Measurements from ENCODE around the gene PRKCA. TPM values are rescaled to one million over a fixed set of nuclear protein-coding genes. Genes with fewer than 3 reads are reported as not detected.

The PRKCA gene
- total and polyA plus RNA-seq, 9 of the 15 experiments (the other 6 are each of a cell fraction or from before 2014, with no cell fraction given), result 3.2 to 33.0 (median 17.8) TPM

DNA sequence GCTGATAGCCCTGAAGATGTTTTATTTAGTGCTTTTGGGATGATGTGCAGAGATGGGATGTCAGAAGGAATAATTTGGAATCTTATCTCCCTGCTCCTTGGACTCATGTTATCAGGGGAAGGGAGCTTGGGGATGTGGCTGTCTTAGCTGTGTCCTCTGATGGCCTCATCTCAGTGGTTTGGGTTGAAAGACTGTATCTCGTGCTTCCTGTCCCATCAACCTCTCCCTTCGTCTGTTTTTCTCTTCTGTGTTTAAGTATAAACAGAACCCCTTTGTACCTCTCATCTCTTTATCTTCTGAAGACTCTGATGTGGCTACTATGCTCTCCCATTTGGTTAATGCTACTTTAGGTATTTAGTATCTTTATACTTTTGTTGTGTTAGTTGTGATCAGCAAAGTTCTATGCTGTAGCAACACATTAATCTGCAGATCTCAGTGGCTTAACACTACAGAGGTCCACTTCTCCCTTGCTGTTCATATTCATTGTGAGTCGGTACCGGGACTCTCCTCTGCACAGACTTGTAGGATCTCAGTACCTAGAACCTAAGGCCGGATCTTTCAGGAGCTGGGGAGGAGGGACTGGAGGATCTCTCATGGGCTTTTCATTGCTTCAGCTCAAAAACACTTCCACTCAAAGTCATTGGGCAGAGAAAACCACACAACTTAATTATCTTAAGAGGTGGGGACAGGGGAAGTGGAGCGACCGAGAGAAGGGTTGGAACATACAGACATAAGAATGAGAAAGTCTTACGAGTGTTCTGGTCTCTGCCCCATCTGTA lies 28.8 kb downstream of the PRKCA start (continued):
- TF ChIP-seq ZNF224 (CRISPR knock-in tag; IDR thresholded peaks at IDR 0.05) (no peak), RCOR1 (IDR thresholded peaks at IDR 0.05; ENCODE audit: borderline replicate concordance in 1 of 2, low read depth in 2 of 2, low read length in 2 of 2) (peak in 1 of 2 experiments; percentile 86; a peak in 2 of 4 replicates), NR1H2 (CRISPR knock-in tag; IDR thresholded peaks at IDR 0.05) (no peak), ILF3 (IDR thresholded peaks at IDR 0.05; ENCODE audit: borderline replicate concordance) (no peak), COPS2 (conservative IDR thresholded peaks at IDR 0.05) (no peak), SNRNP70 (optimal IDR thresholded peaks at IDR 0.05; ENCODE audit: low read depth, low read length) (no peak), RFX1 (IDR thresholded peaks at IDR 0.05) (no peak), MTA1 (IDR thresholded peaks at IDR 0.05; ENCODE audit: borderline replicate concordance) (0 out of 2 replicates have a peak, but pooled peaks have one; percentile 23), NR2F6 (CRISPR knock-in tag; IDR thresholded peaks at IDR 0.05) (no peak), ZNF589 (CRISPR knock-in tag; IDR thresholded peaks at IDR 0.05; ENCODE audit: low read depth) (peak; percentile 66; the same call in 1 of the 2 replicates), KDM1A (IDR thresholded peaks at IDR 0.05) (peak; percentile 26 to 31; a peak in 3 of 4 replicates), ELF1 (tag; IDR thresholded peaks at IDR 0.05) (peak; percentile 24; the same call in 1 of the 2 replicates), SMARCE1 (IDR thresholded peaks at IDR 0.05) (peak; percentile 33; the same call in 1 of the 2 replicates), ZNF232 (CRISPR knock-in tag; IDR thresholded peaks at IDR 0.05) (no peak), SIRT6 (IDR thresholded peaks at IDR 0.05; ENCODE audit: low read depth, low read length) (no peak), JUND (IDR thresholded peaks at IDR 0.05; ENCODE audit: borderline replicate concordance, low read depth, low read length) (0 out of 2 replicates have a peak, but pooled peaks have one; percentile 47), JUND (tag; IDR thresholded peaks at IDR 0.05; ENCODE audit: borderline replicate concordance, low read depth, low read length) (peak; percentile 43; the same call in 2 of the 3 replicates), RBM22 (IDR thresholded peaks at IDR 0.05; ENCODE audit: low read depth, low read length, poor library complexity, severe bottlenecking) (no peak), ZNF3 (CRISPR knock-in tag; IDR thresholded peaks at IDR 0.05) (no peak), MCM3 (IDR thresholded peaks at IDR 0.05) (no peak), ELF4 (CRISPR knock-in tag; IDR thresholded peaks at IDR 0.05) (no peak), MECOM (CRISPR knock-in tag; IDR thresholded peaks at IDR 0.05) (0 out of 2 replicates have a peak, but pooled peaks have one; percentile 14), SRSF9 (IDR thresholded peaks at IDR 0.05; ENCODE audit: borderline replicate concordance, low read depth, low read length) (no peak)
- TF ChIP-seq, protein P1, sequence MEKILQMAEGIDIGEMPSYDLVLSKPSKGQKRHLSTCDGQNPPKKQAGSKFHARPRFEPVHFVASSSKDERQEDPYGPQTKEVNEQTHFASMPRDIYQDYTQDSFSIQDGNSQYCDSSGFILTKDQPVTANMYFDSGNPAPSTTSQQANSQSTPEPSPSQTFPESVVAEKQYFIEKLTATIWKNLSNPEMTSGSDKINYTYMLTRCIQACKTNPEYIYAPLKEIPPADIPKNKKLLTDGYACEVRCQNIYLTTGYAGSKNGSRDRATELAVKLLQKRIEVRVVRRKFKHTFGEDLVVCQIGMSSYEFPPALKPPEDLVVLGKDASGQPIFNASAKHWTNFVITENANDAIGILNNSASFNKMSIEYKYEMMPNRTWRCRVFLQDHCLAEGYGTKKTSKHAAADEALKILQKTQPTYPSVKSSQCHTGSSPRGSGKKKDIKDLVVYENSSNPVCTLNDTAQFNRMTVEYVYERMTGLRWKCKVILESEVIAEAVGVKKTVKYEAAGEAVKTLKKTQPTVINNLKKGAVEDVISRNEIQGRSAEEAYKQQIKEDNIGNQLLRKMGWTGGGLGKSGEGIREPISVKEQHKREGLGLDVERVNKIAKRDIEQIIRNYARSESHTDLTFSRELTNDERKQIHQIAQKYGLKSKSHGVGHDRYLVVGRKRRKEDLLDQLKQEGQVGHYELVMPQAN (IDR thresholded peaks at IDR 0.05; ENCODE audit: borderline replicate concordance), result no peak
- TF ChIP-seq, protein P2, sequence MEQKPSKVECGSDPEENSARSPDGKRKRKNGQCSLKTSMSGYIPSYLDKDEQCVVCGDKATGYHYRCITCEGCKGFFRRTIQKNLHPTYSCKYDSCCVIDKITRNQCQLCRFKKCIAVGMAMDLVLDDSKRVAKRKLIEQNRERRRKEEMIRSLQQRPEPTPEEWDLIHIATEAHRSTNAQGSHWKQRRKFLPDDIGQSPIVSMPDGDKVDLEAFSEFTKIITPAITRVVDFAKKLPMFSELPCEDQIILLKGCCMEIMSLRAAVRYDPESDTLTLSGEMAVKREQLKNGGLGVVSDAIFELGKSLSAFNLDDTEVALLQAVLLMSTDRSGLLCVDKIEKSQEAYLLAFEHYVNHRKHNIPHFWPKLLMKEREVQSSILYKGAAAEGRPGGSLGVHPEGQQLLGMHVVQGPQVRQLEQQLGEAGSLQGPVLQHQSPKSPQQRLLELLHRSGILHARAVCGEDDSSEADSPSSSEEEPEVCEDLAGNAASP (IDR thresholded peaks at IDR 0.05), result peak; percentile 13; the same call in 1 of the 2 replicates
- TF ChIP-seq, protein P3, sequence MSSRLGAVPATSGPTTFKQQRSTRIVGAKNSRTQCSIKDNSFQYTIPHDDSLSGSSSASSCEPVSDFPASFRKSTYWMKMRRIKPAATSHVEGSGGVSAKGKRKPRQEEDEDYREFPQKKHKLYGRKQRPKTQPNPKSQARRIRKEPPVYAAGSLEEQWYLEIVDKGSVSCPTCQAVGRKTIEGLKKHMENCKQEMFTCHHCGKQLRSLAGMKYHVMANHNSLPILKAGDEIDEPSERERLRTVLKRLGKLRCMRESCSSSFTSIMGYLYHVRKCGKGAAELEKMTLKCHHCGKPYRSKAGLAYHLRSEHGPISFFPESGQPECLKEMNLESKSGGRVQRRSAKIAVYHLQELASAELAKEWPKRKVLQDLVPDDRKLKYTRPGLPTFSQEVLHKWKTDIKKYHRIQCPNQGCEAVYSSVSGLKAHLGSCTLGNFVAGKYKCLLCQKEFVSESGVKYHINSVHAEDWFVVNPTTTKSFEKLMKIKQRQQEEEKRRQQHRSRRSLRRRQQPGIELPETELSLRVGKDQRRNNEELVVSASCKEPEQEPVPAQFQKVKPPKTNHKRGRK (tag; IDR thresholded peaks at IDR 0.05), result no peak

Measured in K562 (cell line).